Measurements from ENCODE around the gene GTSE1. TPM values are rescaled to one million over a fixed set of nuclear protein-coding genes. Genes with fewer than 3 reads are reported as not detected.
A peak's percentile ranks its signal among the peaks of the same experiment; 100 is the strongest.

GTSE1 gene
- total RNA-seq, 1 donor from 2014 or later, result 0.99 TPM

DNA sequence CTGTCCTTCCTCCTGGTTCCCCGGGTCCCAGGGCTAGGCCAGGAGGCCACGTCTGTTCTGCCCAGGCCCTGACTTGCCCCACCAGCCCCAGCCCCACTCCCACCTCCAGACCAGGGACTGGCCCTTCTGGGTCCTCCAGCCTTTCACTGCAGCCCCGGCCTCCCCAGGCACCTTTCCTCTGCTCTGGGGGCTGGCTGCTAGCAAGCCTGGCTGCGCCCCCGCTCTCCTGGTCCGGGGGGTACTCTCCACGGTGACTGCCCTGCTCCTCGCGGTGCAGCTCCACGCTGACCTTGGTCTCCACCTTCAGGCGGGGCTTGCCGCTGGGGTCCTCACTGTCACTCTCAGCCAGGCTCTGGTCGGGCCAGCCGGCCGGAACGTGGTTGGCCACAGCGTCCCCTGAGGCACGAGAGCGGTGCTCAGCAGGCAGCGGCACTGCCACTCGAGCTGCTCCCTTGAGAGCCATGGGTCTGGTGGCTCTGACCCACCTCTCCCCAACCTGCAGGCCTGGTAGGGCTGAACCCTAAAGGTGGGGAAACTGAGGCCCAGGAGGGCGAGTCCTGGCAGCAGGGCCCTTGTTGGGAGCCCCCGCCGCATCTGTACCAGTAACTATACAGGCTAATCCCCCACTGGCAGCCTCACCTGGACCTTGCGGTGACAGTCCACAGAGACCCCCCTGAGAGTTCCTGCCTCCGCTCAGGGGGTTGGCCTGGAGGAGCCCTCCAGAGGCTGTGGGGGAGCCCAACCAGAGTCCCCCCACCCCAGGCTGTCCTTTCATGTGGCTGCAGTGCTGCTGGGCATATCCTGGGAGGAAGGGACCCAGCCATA lies 67.9 kb downstream of the GTSE1 start:
- no peak for DNase-seq (ENCODE audit: low read depth in 2 of 2)

DNA sequence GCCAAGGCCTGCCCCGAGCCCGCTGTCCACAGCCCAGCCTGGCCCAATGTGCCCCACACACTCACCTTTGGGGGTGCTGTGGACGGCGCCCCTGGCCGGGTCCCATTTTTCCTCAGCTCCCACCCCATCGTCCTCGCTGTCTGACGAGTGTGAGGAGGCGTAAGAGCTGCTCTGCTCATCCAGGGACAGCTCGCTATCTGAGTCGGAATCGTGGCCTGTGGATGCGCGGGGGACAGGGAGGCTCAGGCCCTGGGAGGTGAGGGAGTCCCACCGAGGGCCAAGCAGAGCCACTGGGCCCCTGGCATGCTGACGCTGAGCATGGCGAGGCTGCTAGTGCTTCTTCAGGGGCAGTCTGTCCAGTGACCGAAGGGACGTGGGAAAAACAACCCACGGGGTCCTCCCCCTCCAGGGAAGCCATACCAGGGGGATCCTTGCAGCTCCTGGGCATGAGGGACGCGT lies 68.5 kb downstream of the GTSE1 start:
- no peak for DNase-seq (ENCODE audit: low read depth in 2 of 2)

DNA sequence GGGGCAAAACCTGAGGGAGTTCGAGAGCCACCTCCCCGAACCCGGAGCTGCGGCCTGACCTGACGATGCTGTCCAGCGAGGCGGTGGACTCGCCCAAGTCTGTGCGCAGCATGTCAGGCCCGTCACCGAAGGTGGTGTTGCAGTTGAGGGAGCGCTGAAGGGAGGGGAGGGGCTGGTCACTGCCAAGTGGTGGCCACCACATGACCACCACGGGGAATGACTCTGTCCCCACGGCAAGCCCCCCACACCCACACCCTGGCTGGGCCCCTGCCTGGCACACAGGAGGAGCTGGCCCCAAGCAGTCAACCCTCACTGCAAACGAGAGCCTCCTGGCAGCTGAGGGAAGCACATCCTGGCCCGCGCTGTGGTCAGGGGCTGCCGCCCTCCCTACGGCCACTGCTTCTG lies 69.7 kb downstream of the GTSE1 start:
- no peak for DNase-seq (ENCODE audit: low read depth in 2 of 2)

DNA sequence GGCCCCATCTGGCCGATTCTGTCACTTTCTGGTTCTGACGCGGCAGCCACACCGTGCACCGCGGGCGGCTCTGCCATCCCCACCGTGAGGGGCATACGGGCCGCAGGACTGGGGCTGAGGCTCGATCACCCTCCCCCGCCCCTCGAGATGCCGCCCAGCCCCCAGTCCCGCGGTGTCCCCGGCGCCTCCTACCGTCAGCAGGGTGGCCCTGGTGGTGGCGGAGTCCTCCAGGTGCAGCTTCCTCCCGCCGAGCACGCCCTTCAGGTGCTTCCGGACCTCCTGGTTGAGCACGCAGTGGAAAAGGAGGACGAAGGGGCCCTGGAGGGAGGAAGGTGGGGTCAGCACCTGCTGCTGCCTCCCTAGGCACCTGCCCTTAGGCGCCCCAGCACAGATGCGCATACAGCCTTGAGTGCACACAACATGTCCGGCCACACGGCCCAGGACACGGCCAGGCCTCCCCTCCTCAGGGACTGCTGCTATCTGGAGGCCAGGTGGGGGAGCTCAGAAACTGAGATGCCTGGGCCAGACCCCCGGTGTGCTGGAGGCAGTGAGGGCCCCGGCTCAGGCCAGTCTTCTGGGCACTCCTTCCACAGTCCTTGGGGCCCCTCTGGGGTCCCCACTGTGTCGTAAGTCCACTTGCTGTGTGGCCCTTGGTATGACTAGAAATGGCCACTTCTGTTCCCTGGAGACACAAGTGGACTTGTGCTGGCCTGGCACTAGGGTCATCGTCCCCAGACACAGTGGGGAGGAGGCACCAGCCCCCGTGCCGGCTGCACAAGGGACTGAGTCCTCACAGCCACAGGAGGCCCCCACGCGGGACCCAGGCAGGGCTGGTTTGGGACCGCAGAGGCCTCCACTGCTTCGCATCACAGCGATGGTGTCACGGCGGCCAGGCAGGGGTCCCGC lies 70.4 kb downstream of the GTSE1 start:
- no peak for DNase-seq (ENCODE audit: low read depth in 2 of 2)

DNA sequence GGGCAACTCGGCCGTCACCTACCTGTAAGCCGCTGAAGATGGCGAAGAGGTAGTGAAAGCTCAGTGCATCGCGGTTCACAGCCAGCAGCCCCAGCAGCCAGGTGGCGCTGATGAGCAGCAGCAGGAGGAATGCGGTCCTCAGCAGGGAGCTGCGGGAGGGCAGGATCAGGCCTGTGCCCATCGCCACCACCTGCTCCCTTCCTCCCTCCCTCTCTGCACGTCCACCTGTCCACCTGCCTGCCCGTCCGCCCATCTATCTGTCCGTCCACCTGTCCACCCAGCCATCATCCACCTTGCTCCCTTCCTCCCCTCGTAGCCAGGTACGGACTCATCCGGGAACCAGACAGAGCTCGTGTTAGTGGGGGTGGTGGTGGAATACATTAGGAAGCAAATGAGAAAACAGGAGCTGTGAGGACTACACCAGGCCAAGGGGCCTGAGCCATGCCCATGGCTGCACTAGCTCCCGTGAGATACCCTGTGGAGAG lies 71.1 kb downstream of the GTSE1 start:
- DNase-seq (ENCODE audit: low read depth in 2 of 2), result peak; percentile 59 to 78

DNA sequence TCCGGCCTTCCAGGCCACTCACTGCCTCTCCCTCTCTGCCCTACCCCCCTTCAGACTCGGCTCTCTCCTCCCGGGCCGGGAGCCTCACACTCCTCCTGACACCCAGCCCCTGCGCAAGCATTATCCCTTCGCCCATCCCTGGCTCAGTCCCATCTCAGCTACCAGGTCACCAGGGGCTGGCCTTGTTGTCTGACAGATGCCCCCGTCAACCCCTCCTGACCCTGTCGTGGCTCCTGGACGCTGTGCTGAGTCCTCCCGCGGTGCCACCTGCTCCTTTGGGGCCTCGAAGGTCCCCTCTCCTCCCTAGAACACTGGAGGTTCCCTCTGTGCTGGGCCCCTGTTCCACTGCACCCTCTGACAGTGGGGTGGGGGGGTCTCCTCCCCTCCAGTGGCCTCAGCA lies 71.8 kb downstream of the GTSE1 start:
- DNase-seq (ENCODE audit: low read depth in 2 of 2), result no peak

DNA sequence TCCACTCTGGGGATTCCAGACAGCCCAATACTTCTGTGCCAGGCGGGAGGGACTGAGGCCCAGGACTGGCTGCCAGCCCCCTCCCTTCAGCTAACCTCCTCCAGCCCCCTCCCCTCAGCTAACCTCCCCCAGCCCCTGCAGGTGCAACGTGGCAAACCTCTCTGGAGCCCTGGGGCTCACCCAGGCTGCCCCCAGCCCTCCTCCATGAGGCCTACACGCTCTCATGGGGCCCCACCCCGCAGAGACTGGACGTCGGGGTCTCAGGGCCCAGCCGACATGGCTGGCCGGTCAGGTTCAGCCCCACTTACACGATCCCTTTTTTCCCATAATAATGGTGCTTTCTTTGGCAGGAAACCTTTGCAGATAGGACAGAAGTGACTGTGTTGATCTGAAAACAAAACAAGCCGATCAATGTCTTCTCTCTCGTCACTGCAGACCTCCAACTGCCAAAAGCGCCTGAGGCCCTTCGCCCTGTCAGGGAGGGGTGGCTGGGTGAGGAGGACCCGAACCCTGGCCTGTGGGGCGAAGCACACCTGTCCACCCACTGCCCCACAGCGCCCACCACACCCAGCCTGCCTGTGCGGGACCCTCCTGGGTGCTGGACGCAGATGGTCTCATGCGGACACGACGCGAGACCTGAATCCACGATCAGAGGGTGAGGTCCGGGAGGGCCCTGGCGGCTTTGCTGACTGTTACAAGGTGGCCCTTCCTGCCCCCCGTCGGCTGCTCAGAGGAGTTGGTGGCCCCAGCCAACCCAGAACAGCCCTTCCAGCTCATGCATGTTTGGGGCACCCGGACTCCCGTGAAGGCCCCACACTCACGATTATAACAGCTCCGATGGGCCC lies 72.4 kb downstream of the GTSE1 start:
- DNase-seq (ENCODE audit: low read depth in 2 of 2), result no peak

DNA sequence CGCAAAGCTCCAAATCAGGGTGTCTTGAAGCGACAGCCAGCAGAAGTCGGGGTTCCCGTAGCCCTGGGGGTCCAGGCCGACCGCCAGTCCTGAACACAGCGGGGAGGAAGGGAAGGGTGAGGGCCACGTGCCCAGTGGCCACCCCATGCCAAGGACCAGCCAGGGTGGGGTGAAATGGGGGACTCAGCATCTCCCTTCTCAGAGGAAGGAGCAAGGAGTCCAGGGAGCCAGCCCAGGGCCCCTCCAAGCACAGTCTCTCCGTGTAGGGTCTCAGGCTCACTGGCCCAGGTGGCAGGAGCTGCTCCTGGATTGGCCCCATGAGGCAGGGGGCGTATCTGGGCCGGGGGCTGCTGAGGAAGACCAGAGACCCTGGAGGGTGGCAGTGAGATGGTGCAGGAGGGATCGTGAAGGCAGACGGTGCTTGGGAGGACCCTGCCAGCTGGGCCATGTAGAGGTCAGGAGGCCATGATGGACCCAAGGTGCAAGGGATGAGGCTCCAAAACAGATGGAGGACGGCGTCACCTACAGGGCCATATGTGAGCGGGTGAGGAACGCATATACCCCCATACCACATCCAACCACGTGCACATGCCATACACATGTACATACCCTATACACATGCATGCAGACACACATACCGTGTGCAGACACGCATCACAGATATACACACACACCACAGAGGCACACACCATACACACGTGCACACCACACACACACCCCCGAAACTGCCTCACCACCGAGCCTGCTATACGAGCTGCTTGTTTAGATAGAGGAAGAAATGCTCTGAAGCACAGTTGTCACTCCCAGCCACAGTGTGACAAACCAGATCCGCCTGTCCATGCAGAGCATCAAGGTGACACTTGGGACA lies 73.3 kb downstream of the GTSE1 start:
- no peak for DNase-seq (ENCODE audit: low read depth in 2 of 2)

DNA sequence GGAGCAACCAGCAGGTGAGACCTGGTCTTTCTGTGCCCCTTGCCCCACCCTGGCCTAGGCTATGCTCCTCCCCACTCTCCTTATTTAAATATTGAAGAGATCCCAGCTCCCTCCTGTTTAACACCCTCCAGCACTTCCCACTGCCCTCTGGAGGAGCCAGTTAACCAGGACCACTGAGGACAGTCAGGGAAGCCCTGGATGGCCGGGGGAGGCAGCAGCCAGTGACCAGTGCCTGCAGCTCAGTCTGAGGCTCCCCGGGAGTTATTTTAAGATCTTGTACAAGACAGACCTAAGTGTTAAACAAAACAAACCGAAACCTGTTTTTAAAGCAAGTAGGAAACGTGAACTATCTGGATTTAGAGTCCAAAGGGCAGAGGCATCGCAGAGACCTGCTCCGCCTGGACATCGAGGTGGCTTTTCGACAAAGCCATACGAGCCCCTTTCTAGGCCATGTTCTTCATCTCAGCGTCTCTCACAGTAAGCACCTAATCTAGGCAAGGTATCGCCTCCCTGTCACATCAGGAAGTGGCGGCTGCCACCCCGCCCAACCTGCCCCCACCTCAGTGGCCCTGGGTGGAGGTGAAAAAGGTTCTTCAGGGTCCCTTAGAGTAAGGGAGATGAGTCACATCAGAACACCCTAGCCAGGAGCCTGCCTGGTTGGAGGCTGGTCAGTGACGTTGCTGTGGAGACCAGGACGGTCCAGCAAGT lies 74.1 kb downstream of the GTSE1 start:
- DNase-seq (ENCODE audit: low read depth in 2 of 2), result no peak

DNA sequence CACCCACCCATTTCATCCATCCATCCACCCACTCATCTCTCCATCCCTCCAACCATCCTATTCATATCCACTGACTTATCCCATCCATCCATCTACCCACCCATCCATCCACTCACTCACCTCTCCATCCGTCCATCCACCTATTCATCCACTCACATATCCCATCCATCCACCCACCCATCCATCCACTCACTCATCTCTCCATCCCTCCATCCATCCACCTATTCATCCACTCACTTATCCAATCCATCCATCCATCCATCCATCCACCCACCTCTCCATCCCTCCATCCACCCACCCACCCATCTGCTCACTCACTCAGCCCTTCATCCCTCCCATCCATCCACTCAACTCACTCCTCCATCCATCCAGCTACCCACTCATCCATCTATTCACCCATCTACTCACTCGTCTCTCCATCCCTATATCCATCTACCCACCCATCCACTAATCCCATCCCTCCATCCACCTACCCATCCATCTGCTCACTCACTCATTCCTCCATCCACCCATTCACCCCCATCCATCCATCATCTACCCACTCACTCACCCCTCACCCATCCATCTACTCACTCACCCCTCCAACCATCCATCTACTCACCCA lies 75.1 kb downstream of the GTSE1 start:
- no peak for DNase-seq (ENCODE audit: low read depth in 2 of 2)

DNA sequence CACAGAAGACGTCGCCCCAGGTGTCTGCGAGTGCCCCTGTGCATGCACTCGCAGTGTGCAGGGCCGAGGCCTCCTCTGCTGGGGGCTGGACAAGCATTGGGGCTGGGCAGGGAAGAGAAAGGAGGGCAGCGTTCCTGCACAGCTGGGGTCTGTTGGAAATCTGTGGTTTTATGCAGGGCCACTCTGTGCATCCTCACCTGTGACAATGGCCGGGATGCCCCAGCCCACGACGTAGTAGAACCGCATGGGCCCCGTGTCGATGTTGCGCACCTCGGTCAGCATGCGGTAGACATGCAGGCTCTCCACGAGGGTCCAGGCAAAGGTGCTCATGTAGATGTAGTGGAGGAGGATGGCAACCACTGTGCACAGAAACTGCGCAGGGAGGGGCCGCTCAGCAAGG lies 76.0 kb downstream of the GTSE1 start:
- DNase-seq (ENCODE audit: low read depth in 2 of 2), result no peak

DNA sequence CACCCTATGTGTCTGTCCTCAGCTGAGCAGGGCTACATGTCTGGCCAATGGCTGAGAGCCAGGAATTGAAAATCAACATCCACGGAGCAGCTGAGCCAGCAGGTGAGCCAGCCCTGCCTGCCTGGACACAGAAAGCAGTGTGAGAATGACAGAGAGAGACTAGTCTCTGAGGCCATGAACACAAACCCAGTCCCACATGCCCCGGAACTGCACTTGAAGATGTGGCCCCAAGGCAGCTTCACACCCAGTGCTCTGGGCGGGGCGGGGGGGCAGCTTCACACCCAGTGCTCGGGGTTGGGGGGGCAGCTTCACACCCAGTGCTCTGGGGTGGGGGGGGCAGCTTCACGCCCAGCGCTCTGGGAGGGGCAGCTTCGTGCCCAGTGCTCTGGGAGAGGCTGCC lies 76.5 kb downstream of the GTSE1 start:
- peak in 1 of 2 donors; percentile 42 for DNase-seq (ENCODE audit: low read depth in 2 of 2)

DNA sequence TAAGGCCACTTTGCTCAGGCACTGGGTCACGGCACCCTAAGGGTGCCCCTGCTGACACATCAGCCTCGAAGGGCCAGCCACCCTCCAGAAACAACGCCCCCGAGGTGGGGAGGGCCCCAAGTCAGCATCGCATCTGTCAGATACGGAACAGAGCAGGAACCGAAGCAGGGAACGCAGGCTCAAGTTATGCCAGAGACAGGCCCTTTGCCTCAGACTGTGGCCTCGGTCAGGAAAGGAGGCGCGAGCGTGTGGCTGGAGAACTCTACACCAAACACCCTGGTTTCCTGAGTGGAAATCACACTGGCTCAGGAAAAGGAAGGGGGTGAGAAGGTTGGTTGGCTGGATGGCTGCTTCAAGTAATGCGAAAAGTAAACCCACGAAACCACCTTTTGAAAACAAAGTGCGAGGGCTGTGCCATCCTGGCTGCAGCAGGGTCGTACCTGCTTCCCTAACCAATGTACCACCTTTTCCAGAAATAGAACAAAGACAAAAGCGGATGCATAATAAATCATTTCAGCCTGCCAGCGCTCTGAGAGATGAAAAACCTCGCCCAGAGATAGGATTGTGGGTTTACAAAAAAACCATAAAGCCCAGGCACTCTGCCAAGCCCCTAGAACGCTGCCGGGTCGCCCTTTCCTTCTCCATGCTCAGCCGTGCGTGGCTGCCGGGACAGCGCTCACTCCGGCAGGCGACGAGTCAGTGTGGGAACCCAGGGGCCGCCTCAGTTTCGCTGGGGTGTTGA lies 77.4 kb downstream of the GTSE1 start:
- DNase-seq (ENCODE audit: low read depth in 2 of 2), result peak; percentile 15 to 60

DNA sequence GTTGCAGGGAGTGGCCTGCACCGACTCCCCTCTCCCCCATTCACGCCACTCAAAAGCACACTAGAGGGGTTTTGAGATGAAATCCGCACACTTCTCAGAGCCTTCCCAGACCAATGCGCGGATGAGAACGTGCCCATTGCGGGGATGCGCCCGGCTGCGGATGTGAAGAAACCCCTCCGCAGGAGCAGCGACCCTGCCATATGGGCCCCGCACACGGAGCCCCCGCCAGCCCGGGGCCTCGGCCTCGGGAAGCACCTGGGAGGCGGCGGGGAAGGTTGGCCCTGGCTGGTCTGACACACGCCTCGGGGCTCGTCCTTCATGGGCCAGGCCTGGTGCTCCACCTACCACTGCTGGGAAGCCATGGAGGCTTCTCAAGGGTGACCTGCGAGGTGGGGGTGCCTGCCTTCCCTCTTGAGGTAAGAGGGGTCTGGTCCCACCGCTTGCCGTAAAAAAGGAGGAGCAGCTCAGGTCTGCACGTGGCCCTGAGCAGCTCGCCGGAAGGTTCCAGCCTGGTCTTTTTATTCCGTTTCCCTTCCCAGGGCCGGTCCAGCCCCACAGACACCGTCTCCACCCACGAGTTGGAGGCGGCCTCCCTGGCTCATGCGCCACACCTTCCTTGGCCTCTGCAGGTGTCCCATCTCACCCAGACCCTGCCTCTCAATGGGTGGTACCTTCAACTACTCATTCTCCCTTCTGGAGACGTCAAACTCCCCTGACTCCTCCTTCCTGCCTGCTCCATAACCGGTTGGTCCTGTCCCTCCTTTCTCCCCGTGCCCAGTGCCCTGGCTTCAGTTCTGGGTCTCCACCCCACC lies 78.2 kb downstream of the GTSE1 start:
- DNase-seq (ENCODE audit: low read depth in 2 of 2), result no peak

DNA sequence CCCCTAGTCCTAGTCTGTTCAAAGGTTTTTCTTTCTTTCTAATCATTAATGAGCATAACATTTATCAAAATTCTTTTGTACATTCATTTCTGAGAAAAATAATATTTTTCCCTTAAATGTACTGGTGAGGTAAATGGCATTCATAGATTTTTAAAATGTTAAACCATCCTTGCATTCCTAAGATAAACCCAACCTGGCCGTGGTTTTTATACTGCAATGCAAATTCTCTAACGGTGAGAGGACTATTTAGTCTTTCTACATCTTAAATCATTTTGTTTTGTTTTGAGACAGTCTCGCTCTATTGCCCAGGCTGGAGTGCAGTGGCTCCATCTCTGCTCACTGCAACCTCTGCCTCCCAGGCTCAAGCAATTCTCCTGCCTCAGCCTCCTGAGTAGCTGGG lies 79.4 kb downstream of the GTSE1 start:
- DNase-seq (ENCODE audit: low read depth in 2 of 2), result no peak

DNA sequence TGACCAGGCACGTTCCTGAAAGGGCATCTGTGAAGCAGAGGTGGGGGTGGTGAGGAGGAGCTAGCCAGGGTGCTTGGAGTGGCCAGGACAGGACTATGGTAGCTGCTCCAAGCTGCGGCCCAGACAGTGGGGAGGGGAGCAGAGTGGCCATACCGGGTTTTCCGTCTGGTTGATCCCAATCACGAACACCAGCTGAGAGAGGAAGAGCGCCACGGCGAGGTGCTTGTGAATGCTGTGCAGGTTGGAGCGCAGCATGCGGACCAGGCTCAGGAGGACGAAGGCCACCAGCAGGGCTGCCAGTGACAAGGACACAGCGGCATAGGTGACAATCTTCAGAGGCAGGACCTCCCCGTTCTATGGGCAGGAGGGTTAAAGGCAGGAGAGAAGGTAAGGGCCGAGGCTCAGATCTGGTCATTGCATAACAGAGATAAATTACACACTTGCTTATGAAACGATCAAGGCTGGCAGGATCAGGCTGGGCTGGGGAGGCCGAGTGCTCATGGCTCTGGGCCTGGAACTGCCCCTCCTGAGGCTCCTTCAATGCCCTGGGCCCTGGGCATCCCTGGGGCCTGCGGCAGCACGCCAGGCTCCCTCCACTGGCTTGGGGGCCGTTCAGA lies 80.3 kb downstream of the GTSE1 start:
- no peak for DNase-seq (ENCODE audit: low read depth in 2 of 2)
